ENCODE results near the gene ASTN2. TPM values are rescaled to one million over a fixed set of nuclear protein-coding genes. Genes with fewer than 3 reads are reported as not detected.

ASTN2 gene
- total and polyA plus RNA-seq, 10 of the 15 experiments (the other 5 are each of a cell fraction or from before 2014, with no cell fraction given): 1.4 to 15.7 (median 7.0) TPM

GRCh38 chr9:117189121-117189520, 225.7 kb downstream of the ASTN2 start:
- no peak overlapping the region for H3K4me2 ChIP-seq (ENCODE audit: control insufficient read depth, insufficient read depth)
- H3K9ac ChIP-seq (ENCODE audit: control insufficient read depth, insufficient read depth, low read length): no peak overlapping the region
- H3K9me3 ChIP-seq (replicated peaks; ENCODE audit: control insufficient read depth, insufficient read depth, low read length): no peaks in the 10 kb centered on the region
- no peaks in the 10 kb centered on the region for H3K27me3 ChIP-seq (replicated peaks in 1 of 2; ENCODE audit: control insufficient read depth in 2 of 2, insufficient read depth in 2 of 2, low read length in 1 of 2)
- no peaks in the 10 kb centered on the region for H3K4me1 ChIP-seq (ENCODE audit: control insufficient read depth, insufficient read depth, low read length)
- no peaks in the 10 kb centered on the region for H3K36me3 ChIP-seq (ENCODE audit: control insufficient read depth in 2 of 2, insufficient read depth in 2 of 2, low read length in 1 of 2)
- no peaks in the 10 kb centered on the region for H3K79me2 ChIP-seq (ENCODE audit: control insufficient read depth, insufficient read depth, low read length)
- SMC1A ChIA-PET (ENCODE audit: uncharacterized antibody, unreplicated experiment): no interaction called here
- in situ Hi-C loops (cut with MboI): no loop called here
- H3K4me3 ChIP-seq: no peak overlapping the region
- BruUV-seq (replicated peaks): no TSS peak
- TF ChIP-seq RAD51 (IDR thresholded peaks at IDR 0.05) (no peak), SUZ12 (IDR thresholded peaks at IDR 0.05; ENCODE audit: unreplicated experiment) (no peak), KAT2A (conservative IDR thresholded peaks at IDR 0.05; ENCODE audit: control insufficient read depth, low read depth, low read length) (no peak), RFX5 (IDR thresholded peaks at IDR 0.05; ENCODE audit: low read depth, low read length) (no peak), POLR2AphosphoS5 (IDR thresholded peaks at IDR 0.05; ENCODE audit: low read length) (no peak), BCL3 (IDR thresholded peaks at IDR 0.05; ENCODE audit: borderline replicate concordance, insufficient read depth, low read depth, low read length, poor library complexity, severe bottlenecking) (no peak), TARDBP (IDR thresholded peaks at IDR 0.05; ENCODE audit: borderline replicate concordance) (no peak), MEF2A (IDR thresholded peaks at IDR 0.05; ENCODE audit: insufficient read depth, low read depth, low read length) (no peak), CEBPZ (IDR thresholded peaks at IDR 0.05; ENCODE audit: low read depth, low read length) (no peak), CREM (IDR thresholded peaks at IDR 0.05; ENCODE audit: low read depth) (no peak), ZBTB33 (IDR thresholded peaks at IDR 0.05) (no peak), HDAC2 (IDR thresholded peaks at IDR 0.05) (no peak)
- no peaks in the 10 kb centered on the region for H4K20me1 ChIP-seq (ENCODE audit: control insufficient read depth, insufficient read depth)
- DNase-seq (ENCODE audit: low read depth, low spot score) (no peak), ATAC-seq (no peak), FAIRE-seq (no peak)
- intact Hi-C loops (cut with micrococcal nuclease; ENCODE audit: unreplicated experiment): no loop called here
- H3K27ac ChIP-seq (ENCODE audit: control insufficient read depth, insufficient read depth): no peak overlapping the region
- POLR2A ChIA-PET: no interaction called here
- 12% methylated on average over 3 of the region's 3 CpGs for WGBS (ENCODE audit: insufficient coverage, insufficient replicate concordance, low lambda C conversion rate, missing lambda C conversion rate)
- CTCF ChIA-PET: no interaction called here
- RAD21 ChIA-PET (ENCODE audit: unreplicated experiment): no interaction called here
- no peak overlapping the region for H2AFZ ChIP-seq (ENCODE audit: control insufficient read depth, low read depth, low read length)
